ENCODE results near the gene FBXL22.
"Not testable (repeated sequence)": the region's sequence is repeated elsewhere in the genome, so short reads cannot be mapped to it uniquely, and the experiment has no call there.

FBXL22 gene

DNA sequence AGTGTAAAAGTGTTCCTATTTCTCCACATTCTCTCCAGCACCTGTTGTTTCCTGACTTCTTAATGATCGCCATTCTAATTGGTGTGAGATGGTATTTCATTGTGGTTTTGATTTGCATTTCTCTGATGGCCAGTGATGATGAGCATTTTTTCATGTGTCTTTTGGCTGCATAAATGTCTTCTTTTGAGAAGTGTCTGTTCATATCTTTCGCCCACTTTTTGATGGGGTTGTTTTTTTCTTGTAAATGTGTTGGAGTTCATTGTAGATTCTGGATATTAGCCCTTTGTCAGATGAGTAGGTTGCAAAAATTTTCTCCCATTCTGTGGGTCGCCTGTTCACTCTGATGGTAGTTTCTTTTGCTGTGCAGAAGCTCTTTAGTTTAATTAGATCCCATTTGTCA, 20.4 kb downstream of the FBXL22 start:
- not testable (repeated sequence) for FAIRE-seq

DNA sequence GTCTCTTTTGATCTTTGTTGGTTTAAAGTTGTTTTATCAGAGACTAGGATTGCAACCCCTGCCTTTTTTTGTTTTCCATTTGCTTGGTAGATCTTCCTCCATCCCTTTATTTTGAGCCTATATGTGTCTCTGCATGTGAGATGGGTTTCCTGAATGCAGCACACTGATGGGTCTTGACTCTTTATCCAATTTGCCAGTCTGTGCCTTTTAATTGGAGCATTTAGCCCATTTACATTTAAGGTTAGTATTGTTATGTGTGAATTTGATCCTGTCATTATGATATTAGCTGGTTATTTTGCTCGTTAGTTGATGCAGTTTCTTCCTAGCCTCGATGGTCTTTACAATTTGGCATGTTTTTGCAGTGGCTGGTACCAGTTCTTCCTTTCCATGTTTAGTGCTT, 23.6 kb downstream of the FBXL22 start:
- not testable (repeated sequence) for FAIRE-seq

DNA sequence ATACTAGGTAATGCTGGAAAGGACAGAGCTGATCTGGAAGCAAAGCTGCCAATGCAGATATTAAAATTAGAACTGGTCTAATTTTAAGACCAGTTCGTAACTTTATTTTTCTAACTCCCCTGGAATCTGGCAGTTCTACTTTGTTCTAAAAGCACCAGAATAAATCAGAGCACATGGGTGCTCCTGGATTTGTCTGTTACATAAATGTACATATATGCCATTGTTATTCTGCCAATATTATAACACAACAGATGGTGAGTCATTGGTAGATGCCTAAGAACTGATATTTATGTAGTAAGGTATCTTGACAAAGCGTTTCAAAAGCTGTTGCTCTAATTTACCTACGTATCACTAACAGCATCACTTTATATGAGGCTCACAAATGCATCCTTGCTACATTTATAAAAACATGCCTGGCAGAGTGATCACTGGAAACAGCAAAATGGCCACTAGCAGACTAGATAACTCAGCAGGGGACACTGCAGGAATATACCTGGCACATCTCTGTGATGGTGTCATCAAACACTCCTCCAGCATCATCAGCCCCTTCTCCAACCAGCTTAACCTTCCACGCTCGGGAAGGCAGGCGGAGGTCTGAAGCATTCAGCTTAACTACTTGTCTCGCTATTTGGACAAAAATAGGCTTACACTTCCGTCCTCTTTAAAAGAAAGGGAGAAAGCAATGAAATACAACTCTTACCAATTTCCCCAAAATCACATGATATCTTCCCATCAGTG, 26.2 kb downstream of the FBXL22 start:
- no peak for FAIRE-seq

DNA sequence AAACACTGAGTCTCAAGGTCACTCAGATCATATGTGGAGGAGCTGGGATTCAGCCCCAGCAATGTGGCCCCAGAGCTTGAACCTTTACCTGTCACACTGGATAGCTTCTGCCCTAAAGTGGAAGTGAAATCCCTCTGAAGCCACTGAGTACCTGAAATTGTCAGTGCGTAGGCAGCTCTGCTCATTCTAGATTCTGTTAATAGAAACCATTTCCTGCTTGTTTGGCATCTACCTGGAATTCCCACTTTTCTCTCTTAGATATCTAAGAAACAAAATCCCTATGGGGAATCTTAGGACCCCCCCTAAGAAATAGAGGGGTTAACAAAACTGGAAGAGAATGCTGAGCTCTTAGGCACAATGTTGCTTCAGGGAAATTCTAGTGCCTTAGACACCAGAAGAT, 29.8 kb downstream of the FBXL22 start:
- FAIRE-seq, result no peak

DNA sequence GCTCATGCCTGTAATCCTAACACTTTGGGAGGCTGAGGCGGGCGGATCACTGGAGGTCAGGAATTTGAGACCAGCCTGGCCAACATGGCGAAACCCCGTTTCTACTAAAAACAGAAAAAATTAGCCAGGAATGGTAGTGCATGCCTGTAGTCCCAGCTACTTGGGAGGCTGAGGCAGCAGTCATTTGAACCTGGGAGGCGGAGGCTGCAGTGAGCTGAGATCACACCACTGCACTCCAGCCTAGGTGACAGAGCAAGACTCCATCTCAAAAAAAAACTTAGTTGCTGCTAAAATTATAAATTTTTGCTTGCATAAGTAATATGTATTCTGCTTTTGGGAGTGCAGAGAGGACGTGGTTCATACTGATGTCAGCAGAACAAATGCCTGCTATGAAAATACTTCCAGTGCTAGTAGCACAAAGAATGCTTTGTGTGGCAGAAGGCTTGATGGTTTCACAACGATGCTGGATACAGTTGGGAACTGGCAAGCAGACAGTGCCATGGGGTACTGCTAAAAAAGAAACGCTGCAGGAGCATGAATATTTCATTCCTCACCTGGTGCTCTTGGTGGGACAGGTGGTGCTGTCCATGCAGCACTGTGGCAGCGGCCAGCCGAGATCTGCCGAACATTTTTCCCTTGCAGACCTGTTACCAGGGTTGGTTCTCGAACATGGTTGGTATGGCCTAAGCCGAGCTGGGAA, 31.1 kb downstream of the FBXL22 start:
- FAIRE-seq, result no peak

DNA sequence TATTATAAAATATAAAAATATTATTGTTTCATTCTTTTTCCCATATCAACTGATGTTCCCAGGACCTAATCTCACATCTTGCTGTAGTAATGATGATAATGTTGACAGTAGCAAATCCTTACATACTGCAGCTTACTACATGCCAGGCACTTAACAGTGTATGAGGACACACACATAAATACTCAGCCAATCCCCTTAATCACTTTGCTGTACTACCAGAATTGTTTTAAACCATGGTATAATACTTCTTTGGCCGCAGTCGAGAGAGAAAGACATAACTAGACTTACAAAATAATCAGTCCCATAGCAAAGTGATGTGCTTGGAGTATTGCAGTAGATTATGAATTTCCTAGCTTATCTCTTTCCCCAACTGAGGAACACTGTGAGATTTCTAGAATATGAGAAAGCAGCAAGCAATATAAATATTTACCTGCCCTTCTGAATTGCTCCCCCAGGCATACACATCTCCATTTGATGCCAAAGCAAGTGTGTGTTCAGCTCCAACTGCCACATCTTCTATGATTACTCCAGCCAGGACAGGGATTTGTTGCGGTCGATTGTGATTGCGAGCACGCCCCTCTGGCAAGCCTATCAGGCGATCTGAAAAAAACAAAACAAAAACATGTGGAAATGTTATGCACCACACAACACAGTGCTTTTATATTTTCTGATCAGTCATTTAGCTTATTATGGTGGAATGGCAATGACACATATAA, 33.0 kb downstream of the FBXL22 start:
- no peak for FAIRE-seq

DNA sequence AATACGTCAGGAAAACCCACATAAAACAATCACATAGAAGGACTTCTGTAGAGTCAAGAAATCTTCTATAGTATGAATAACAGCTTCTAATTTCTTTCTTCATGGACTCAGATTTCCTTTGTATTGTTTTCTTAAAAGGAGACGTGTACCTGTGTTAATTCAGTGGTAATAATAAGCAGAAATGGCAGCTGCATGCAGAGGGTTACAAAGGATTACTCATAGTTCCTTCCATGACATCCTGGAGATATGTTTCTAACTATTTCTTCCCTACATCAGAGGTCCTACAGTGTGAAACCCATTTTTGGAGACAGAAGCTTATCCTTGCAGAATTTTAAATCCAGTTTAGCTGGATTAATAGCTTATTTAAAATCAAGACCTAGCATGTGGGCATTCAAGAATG, 36.1 kb downstream of the FBXL22 start:
- FAIRE-seq, result no peak

DNA sequence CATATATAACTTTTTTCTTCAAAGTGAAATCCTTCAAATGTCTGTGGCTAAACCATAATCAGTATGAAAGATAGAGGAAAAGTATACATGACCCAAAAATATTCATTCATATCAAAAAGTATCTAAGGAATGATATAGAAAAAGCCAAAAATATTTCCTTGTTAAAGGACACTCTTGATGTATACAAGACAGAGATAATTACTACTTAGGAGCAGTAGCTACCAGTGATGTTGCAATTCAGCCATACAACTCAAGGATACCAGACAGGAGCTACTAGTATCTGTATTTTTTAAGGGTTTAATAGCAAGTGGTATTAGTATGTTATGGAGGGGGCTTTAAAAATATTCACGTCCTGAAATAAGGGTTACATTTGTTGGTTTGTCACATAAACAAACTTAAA, 37.0 kb downstream of the FBXL22 start:
- no peak for FAIRE-seq

DNA sequence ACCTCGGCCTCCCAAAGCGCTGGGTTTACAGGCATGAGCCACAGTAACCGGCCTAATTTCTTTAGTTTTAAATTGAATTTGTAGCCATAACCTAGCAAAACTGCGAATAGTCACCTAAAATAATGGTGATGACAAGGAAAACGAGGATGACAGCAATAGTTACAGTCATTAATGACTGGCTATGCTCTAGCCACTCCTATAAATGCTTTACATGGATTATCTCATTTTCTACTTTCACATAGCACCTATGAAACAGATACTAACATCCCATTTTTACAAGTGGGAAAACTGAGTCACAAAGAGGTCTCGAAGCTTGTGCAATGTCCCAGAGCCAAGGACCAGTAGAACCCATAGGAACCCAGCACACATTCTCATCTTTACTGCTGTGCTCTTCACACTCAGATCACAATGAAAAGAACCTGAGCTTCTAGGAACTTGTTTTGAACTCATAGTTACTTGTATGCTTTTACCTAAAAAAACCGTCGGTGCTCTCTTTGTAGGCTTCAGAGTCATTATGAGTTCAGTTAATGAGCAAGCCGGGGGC, 39.4 kb downstream of the FBXL22 start:
- no peak for FAIRE-seq

DNA sequence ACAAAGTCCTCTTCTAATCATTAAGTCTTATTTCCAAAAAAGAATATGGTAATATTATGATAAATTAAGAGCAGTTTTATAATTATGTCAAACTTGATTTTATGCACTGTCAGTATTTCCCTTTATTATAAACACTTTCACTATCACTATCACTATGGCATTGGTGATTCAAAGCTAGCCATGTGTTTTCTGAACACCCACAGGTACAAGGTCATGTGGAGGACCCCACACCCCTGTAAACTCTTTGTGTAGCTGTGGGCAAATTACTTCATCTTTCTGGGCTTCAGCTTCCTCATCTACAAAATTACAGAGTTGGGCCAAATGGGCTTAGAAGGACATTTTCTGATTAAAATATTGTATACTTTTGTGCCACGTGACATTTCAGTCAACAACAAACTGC, 41.7 kb downstream of the FBXL22 start:
- FAIRE-seq, result no peak

DNA sequence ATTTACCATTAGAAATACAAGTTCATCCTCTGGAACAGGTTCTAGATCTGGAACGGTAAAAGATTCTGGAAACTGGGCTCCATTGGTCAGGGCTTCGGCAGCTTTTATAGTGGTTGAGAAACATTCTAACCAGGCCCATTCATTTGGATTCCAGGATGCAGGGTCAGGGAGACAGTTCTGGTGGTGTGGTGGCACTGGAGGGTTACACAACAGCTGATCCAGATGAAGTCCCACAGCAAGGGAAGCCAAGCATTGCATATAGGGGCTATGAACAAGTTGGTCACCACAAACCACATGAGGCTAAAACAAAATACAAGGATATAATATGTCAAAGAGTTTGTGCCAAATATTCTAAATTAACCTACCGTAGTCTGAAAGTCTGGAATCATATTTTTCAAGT, 43.0 kb downstream of the FBXL22 start:
- FAIRE-seq, result no peak
